HG03469 (cell line): Measurements from ENCODE around the gene PXMP4.
A peak's percentile ranks its signal among the peaks of the same experiment; 100 is the strongest.

Experiments
- ATAC-seq: cut with Tn5 transposase; IDR thresholded peaks from one replicate; pipeline ENCODE4 v1.9.1; 2021; ENCODE audit warnings: mild to moderate bottlenecking, moderate library complexity, moderate number of reproducible peaks; ENCODE audit not compliant: unreplicated experiment

The PXMP4 gene

GRCh38 chr20:33685328-33686099 lies 34.6 kb downstream of the PXMP4 start:
- ATAC-seq: peak; percentile 15

DNA sequence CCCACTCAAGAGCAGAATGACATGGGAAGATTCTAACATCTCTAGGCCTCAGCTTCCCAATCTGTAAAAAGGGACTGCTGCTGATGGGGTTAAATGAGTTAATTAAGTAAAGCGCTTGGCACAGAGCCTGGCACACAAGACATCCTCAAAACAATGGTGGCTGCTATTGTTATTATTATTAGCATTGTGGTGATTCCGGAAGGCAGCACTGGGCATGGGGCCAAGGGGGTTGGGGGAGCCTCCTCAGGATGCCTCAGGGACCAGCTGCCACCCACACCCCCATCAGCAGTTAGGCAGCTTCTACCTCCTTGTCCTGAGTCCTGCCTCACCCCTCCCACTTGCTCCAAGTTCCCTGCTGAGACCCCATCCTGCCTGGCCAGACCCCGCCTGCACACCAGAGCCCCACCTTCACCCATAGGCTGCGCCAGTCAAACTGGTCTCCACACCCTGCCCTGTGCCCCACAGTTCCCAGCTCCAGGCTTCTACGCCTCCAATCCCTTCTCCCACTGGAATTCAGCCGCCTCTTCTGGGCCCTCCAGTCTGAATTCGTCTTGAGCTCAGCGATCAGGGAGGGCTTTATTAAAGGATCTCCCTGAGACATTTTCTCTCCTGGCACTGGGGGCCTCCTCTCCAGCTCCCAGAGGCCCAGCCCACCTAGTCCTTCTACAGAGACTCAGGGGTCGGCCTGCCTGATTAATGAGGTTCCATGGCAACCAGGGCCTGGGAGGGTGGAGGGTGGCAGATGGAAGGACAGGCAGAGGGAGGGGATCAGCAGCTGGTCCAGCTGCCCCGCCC lies 35.4 kb downstream of the PXMP4 start:
- ATAC-seq: no peak

- no peak for ATAC-seq
Measured at GRCh38 chr20:33681728-33682353, 38.3 kb downstream of the PXMP4 start.

DNA sequence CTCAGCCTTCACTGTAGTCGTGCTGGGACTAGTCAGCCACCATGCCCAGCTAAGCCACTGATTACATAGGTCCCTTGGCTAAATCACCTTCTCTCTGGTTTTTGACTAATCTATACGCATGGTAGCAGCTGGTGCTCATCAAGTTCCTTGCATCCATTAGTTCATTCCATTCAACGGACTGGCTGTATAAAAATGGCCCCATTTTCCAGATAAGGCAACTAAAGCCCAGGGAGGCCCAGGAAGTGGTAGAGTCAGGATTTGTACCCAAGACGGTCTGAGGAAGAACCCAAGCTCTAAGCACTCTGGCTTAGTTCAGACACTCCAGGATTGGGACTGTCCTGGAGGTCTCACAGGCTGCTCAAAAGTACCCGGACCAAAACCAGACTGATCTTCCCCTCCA lies 38.8 kb downstream of the PXMP4 start:
- ATAC-seq: no peak

DNA sequence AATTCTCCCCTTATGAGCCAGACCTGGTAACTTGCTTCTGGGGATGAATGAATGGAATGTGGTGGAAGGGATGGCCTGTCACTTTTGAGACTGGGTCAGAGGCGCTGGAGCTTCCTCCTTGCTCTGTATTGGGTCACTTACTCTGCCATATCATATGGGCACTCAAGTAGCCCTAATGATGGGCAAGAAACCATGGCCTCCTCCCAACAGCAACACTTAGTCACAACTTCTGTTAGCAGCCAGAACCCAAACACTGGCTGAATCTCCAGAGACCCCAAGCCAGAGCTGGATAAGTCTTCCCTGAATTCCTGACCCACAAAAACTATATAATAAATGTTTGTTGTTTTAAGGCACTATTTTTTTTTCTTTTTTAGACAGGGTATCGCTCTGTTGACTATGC lies 39.4 kb downstream of the PXMP4 start:
- ATAC-seq: no peak

GRCh38 chr20:33679758-33680485 lies 40.2 kb downstream of the PXMP4 start:
- peak; percentile 34 for ATAC-seq

GRCh38 chr20:33677991-33678702 lies 42.0 kb downstream of the PXMP4 start:
- ATAC-seq: no peak

GRCh38 chr20:33676652-33677645 lies 43.2 kb downstream of the PXMP4 start:
- no peak for ATAC-seq

- ATAC-seq: no peak
Measured at GRCh38 chr20:33676121-33676520, 44.0 kb downstream of the PXMP4 start.

DNA sequence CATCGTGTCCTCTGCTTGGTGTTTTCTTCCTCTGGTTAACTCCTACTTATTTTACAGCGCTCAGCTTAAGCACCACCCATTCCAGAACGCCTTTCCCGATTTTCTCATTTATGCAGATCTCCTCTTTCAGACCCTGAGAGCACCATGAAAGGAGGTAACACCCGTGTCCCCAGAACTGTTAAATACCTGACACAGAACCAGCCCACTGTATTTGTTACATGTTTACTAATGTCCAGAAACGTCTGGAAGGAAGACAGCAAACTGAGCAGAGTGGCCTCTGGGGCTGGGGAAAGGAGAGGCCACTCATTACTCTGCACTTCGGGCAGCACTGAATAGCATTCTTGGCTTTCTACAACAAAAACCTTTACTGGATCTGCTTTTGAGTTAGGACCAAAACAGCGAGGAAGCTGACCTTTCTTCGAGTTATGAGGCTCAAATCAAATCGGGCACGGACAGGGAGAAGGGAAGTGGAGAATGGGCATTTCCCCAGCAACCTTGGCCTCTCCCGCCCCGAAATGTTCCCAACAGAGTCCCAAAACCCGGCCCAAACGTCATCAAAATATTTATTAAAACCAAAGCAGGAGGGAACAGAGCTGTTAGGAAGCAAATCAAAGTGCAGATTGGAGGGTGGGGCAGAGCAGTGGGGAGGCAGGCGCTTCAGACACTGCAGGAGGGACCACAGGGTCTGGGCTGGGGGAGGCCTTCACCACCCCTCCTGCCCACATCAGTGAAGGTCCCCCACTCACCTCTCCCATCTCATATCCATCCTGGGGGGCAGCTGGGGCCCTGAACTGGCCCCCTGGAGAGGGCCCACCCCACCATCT lies 44.8 kb downstream of the PXMP4 start:
- ATAC-seq: no peak

DNA sequence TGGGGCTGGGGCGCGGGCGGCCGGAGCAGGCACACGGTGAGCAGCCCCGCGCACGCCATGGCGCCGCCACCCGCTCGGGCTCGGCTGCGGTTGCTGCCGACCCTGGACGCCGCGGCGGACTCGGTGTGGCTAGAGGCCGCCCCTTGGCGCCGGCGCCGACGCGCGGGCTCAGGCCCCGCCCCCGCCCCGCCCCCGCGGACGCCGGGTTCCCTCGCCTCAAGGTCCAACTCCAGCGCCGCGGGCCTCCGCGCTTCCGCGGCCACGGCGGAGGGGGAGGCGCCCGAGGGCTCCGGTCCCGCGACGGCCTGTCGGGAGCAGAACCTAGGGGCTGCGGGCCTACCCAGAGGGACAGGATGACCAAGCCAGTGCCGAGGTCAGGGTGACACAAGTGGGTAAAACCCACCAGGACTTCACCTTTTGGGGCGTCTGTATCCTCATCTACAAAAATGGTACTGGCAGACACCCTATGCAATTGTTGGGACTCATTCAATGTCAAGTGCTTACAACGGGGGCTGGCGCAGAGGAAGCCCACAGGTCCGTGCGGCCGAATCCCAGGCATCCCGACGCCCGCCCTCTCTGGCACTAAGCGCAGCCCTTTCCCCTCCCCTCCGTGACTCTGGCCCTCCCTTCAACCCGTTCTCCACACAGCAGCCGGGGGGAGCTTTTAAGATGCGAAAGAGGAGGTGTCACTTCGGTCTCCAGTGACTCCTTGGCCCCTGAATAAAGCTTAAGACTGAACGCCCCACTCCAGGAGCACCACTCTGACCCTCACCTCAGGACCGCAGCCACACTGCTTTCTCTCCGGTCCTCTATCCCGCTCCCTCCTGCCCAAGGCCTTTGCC lies 45.6 kb downstream of the PXMP4 start, which contains the start of gene NECAB3:
Gene NECAB3, minus strand, starts transcription at position 135 of the 842 bp plus-strand sequence. Its CDS starts 76 bp downstream, at position 59.
- ATAC-seq: no peak

- ATAC-seq: no peak
Measured at GRCh38 chr20:33673410-33674293, 46.5 kb downstream of the PXMP4 start.

GRCh38 chr20:33673114-33673409 lies 47.0 kb downstream of the PXMP4 start:
- no peak for ATAC-seq

DNA sequence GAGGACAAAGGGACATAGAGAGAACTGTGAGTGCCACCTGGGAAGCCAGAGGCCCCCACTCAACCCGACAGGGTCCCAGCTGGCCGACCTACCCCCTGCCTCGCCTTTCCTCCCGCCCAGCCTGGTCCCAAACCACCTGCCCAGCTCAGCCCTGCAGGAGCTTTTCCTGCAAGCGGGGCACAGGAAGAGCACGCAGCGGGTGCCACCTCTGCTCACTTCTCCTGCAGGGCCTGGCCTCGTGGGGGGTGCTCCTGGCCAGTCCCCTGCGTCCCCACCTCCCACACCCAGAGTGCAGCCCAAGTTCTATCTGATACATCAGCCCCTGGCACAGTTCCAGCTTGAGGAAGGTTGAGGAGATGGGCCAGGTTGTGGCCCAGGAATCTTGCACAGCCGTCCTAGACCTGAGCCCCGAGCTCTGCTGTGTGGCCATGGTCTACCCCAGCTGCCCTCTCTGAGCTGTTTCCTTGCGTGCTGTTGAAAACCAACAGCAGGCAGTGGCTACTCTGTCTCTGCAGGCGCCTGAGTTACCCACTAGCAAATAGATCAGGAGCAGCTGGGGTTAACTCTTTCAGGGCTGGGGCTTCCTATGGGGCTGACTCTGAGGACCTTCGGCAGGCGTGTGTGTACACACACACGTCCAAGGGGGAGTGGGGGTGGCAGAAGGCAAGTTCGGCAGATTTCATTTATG lies 47.5 kb downstream of the PXMP4 start:
- no peak for ATAC-seq

DNA sequence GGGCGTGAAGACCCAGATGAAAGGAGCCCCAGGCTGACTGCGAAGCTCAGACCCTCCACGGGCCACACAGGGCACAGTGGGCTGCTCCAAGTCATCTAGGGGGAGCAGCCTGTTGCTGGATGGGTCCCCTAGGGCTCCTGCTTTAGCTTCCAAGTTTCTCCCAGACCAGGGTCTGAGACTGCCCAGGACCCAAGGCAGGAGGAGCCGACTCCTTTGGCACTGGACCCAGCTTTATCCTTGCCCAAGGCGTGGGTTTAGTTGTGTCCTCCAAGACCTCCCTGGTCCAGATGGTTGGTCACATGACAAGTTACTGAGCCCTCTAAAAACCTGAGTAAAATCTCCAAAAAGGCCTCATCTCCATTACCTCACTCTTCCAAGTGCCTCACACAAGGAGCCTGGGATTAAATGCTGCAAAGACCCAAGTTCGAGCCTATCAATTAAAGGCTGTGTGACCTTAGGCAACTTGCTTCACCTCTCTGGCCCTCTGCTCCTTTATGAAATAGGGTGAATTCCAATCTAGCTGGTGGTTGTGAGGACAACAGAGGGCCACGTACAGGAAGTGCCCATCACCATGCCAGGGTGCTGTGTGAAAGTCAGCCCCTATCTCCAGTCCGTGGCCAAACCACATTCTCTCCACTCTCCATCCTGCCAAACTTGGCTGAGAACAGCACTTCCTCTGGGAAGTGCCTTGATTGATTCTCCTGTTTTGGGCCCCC lies 48.4 kb downstream of the PXMP4 start:
- ATAC-seq: no peak
